HAP-1 (cell line): ENCODE results near the gene ATPAF1.
A peak's percentile ranks its signal among the peaks of the same experiment; 100 is the strongest.

Source experiments
- DNase-seq, 2 experiments: peaks; one replicate each; pipeline ENCODE4 v3.0.0-alpha.2; 2016 to 2020; ENCODE audit warnings: low spot score in 2 of 2
- H3K27me3 ChIP-seq: fragments of 250-450 bp; sonication (Bioruptor Pico); 2 replicates; pipeline ENCODE4 v1.5.1; 2020; ENCODE audit warnings: low read depth, mild to moderate bottlenecking, moderate library complexity
- H3K36me3 ChIP-seq: fragments of 250-450 bp; sonication (Bioruptor Pico); replicated peaks from 2 replicates; pipeline ENCODE4 v1.5.1; 2020; ENCODE audit warnings: mild to moderate bottlenecking
- H3K4me1 ChIP-seq: fragments of 250-450 bp; sonication (Bioruptor Pico); 2 replicates; pipeline ENCODE4 v1.5.1; 2020; ENCODE audit warnings: mild to moderate bottlenecking
- H3K4me3 ChIP-seq: fragments of 250-450 bp; sonication (Bioruptor Pico); 2 replicates; pipeline ENCODE4 v1.5.1; 2020; ENCODE audit warnings: mild to moderate bottlenecking, moderate library complexity
- H3K9me3 ChIP-seq: fragments of 250-450 bp; sonication (Bioruptor Pico); 2 replicates; pipeline ENCODE4 v1.5.1; 2020; ENCODE audit warnings: mild to moderate bottlenecking, moderate library complexity
- in situ Hi-C: fragments of 300-500 bp; cut with MboI; formaldehyde crosslinking; loops from 3 replicates; pipeline ENCODE4 v1.14.3; 2020; ENCODE audit warnings: low sequenced_read_pairs, inconsistent platforms, mixed read lengths

Gene ATPAF1

DNA sequence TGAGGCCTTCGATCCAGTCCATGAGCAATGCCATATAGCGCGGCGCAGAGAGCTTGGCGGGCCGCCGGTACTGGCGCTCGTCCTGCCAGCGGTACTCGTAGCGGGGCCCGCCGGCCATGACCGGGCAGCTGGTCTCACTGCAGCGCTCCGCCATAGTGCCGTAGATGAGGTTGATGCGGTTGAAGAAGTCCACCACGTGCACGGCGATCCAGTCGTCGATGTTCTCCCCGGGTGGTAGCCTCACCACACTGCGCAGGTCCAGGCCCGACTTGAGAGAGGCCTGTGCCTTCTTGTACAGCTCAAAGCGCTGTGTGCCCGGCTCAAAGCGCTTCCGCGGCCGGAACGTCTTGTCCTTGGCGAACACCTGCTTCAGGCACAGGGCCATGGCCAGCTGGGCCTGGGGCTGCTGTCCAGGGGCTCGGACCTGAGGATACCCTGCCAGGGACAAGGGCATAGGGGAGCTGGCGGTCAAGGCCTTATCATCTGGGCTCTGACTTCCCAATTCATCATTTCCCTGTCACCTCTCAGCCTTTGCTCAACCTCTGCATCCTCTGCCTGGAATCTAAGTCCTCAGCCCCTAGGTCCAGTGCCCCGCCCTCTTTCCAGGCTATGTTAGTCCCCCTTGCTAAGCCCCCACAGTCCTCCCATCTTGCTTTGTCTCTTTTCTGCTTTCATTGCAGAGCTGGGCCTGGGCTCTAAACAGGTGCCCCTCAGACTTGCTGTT, 55.1 kb downstream of the ATPAF1 start:
- Histone ChIP-seq H3K9me3 (no peaks in the 10 kb centered on the region), H3K27me3 (no peaks in the 10 kb centered on the region), H3K4me1 (peaks cover 4% of the 10 kb centered on the region; the same call in 1 of the 2 replicates), H3K4me3 (no peak overlapping the region), H3K36me3 (no peaks in the 10 kb centered on the region)
- no peak for DNase-seq
- in situ Hi-C loops = no loop called here

GRCh38 chr1:46611691-46612221, 56.4 kb downstream of the ATPAF1 start:
- Histone ChIP-seq H3K36me3 (no peaks in the 10 kb centered on the region), H3K4me3 (no peak overlapping the region), H3K9me3 (no peaks in the 10 kb centered on the region), H3K4me1 (peaks cover 4% of the 10 kb centered on the region; the same call in 1 of the 2 replicates), H3K27me3 (no peaks in the 10 kb centered on the region)
- in situ Hi-C loops = no loop called here
- no peak for DNase-seq

GRCh38 chr1:46607345-46608130, 60.6 kb downstream of the ATPAF1 start:
- no peak for DNase-seq
- Histone ChIP-seq H3K4me3 (no peak overlapping the region), H3K36me3 (no peaks in the 10 kb centered on the region), H3K27me3 (no peaks in the 10 kb centered on the region), H3K4me1 (peaks cover 11% of the 10 kb centered on the region), H3K9me3 (no peaks in the 10 kb centered on the region)
- in situ Hi-C loops = no loop called here

- Histone ChIP-seq H3K4me3 (no peak overlapping the region), H3K27me3 (no peaks in the 10 kb centered on the region), H3K4me1 (peaks cover 11% of the 10 kb centered on the region), H3K9me3 (no peaks in the 10 kb centered on the region), H3K36me3 (no peaks in the 10 kb centered on the region)
- in situ Hi-C loops = no loop called here
- no peak for DNase-seq
Observed at GRCh38 chr1:46606255-46606965, 61.8 kb downstream of the ATPAF1 start.

DNA sequence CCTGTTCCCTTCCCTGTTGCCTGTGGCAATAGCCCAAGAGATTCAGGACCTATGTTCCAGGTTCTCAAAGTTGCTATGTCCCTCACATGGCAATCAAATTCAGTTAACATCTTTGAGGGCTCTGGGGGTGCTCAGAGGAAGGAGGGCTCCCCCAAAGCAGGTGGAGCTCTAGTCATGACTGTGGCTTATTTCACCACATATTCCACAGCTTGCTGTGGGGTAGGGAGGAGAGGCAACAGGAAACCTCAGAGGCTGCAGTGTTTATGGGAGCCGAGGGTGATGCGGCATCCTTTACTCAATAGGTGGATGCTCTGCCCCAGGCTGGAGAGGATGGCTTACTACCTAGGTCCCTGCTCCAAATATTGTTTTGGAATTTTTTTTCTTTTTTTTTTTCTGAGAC, 62.9 kb downstream of the ATPAF1 start:
- Histone ChIP-seq H3K36me3 (no peaks in the 10 kb centered on the region), H3K4me1 (peaks cover 11% of the 10 kb centered on the region), H3K9me3 (no peaks in the 10 kb centered on the region), H3K4me3 (no peak overlapping the region), H3K27me3 (no peaks in the 10 kb centered on the region)
- in situ Hi-C loops = no loop called here
- no peak for DNase-seq

DNA sequence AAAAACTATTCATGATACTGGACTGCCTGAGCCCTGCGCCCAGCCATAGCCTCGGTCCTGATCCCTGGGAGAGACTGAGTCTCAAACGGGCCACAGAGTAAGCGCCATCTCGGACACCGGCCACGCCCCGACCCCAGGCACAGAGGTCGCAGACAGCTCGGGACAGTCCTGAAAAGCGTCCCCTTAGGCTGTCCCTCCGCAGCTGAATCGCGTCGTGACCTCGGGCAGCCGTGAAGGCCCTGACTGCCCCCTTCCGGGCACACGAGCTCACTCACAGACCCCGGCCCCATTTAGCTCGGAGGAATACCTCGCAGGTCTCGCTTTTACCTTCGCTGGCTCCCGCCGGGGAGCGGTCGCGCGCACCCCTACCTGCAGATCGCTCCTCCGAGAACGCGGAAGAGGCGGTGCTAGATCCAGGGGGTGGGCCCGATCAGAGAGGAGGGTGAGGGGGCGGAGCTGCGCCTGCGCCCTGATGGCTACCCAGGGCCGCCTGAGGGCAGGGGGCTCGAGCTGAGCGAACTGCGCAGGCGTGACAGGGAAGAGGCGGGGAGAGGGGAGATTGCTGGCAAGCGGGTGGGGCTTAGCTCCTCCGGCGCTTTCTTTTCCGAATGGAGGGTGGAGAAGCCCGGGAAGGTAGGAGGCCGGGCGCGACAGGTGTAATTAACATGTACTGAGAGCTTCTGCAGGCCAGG, 64.2 kb downstream of the ATPAF1 start, which contains the start of gene MKNK1:
TSS of gene MKNK1 (minus strand) at position 411 of the 692 bp plus-strand sequence. CDS start 20,941 bp downstream, outside the sequence.
- Histone ChIP-seq H3K9me3 (no peaks in the 10 kb centered on the region), H3K4me3 (peak within 1 kb of the TSS; percentile 93), H3K4me1 (peaks cover 11% of the 10 kb centered on the region), H3K27me3 (no peaks in the 10 kb centered on the region), H3K36me3 (no peaks in the 10 kb centered on the region)
- DNase-seq = peak; percentile 95 to 99
- in situ Hi-C loops = no loop called here

GRCh38 chr1:46603481-46603857, 64.7 kb downstream of the ATPAF1 start:
- H3K4me1 ChIP-seq = peaks cover 11% of the 10 kb centered on the region
- peak in 1 of 2 experiments; percentile 4 for DNase-seq
- H3K9me3 ChIP-seq = no peaks in the 10 kb centered on the region
- no peaks in the 10 kb centered on the region for H3K27me3 ChIP-seq
- no peaks in the 10 kb centered on the region for H3K36me3 ChIP-seq
- in situ Hi-C loops = no loop called here
- H3K4me3 ChIP-seq = peak overlapping the region; percentile 93

- no peaks in the 10 kb centered on the region for H3K27me3 ChIP-seq
- DNase-seq = no peak
- no peaks in the 10 kb centered on the region for H3K9me3 ChIP-seq
- no peak overlapping the region for H3K4me3 ChIP-seq
- H3K4me1 ChIP-seq = peaks cover 11% of the 10 kb centered on the region
- in situ Hi-C loops = no loop called here
- H3K36me3 ChIP-seq = no peaks in the 10 kb centered on the region
Observed at GRCh38 chr1:46601257-46602007, 66.7 kb downstream of the ATPAF1 start.

DNA sequence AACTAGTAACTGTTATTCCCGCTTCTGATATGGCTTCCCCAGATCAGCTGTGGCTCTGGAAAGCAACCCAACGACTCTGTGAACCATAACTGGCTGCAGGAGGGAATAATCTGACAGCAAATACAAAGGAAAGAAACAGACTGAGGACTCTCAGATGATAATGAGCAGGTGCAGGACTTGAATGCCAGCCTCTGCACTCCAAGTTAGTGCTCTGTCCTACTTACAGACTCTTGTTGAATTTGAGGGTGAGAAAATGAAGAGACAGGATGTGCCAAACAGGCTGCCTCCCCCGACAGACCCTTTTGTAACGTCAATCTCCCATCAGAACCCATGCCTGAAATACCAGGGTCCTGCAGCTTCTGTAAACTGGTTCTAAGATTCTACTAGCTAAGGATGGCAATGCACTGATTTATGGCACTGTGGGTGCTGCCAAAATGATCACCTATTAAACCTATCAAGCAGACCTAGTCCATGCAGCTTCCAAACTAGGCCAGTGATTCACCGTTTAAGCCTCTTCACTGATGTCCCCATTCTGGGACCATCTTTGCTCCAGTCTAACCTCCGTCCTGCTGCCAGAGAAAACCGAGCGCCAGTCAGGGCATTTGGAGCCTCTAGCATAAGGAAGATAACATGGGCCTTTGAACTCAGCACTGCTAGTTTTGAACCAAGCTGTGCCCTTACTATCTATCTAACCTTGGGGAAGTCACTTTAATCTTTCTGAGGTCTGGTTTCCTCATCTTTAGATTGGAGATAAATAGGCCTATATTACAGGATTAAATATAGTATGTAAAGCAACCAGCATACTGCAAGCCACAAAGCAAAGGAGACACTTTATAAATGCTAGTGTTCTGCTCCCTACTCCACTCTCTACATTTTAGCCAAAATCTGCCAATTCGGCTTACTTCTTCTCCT, 68.8 kb downstream of the ATPAF1 start:
- no peak for DNase-seq
- Histone ChIP-seq H3K4me1 (peaks cover 6% of the 10 kb centered on the region; the same call in 1 of the 2 replicates), H3K36me3 (no peaks in the 10 kb centered on the region), H3K4me3 (no peak overlapping the region), H3K27me3 (no peaks in the 10 kb centered on the region), H3K9me3 (no peaks in the 10 kb centered on the region)
- in situ Hi-C loops = no loop called here

- Histone ChIP-seq H3K4me1 (no peaks in the 10 kb centered on the region), H3K9me3 (no peaks in the 10 kb centered on the region), H3K4me3 (no peak overlapping the region), H3K27me3 (no peaks in the 10 kb centered on the region), H3K36me3 (peaks cover 14% of the 10 kb centered on the region)
- in situ Hi-C loops = no loop called here
- no peak for DNase-seq
Observed at GRCh38 chr1:46596846-46597245, 71.3 kb downstream of the ATPAF1 start.

DNA sequence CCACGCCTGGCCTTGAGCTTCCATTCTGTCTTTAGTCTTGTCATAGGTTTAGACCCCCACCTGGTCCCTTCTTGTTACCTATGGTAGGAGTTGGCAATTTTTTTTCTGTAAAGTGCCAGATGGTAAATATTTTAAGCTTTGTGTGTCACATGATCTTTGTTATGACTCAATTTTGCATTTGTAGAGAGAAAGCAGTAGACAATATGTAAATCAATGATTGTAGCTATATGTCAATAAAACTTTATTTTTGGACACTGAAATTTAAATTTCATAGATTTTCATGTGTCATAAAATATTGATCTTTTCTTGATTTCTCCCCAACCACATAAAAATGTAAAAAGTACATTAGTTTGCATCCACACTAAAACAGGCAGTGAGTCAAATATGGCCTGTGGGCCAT, 72.1 kb downstream of the ATPAF1 start:
- Histone ChIP-seq H3K4me3 (no peak overlapping the region), H3K4me1 (no peaks in the 10 kb centered on the region), H3K9me3 (no peaks in the 10 kb centered on the region), H3K27me3 (no peaks in the 10 kb centered on the region), H3K36me3 (peaks cover 19% of the 10 kb centered on the region)
- in situ Hi-C loops = no loop called here
- DNase-seq = no peak

GRCh38 chr1:46595127-46595526, 73.0 kb downstream of the ATPAF1 start:
- H3K4me1 ChIP-seq = no peaks in the 10 kb centered on the region
- H3K27me3 ChIP-seq = no peaks in the 10 kb centered on the region
- H3K9me3 ChIP-seq = no peaks in the 10 kb centered on the region
- in situ Hi-C loops = no loop called here
- H3K4me3 ChIP-seq = no peak overlapping the region
- peaks cover 28% of the 10 kb centered on the region for H3K36me3 ChIP-seq
- DNase-seq = no peak
